ENCODE data around the gene CCDC149. TPM values are rescaled to one million over a fixed set of nuclear protein-coding genes. Genes with fewer than 3 reads are reported as not detected.
A peak's percentile ranks its signal among the peaks of the same experiment; 100 is the strongest.

The CCDC149 gene
- total and polyA plus RNA-seq, 8 donors, result 14.3 to 25.3 (median 20.3) TPM

GRCh38 chr4:24783506-24783905 lies 129.3 kb downstream of the CCDC149 start:
- Histone ChIP-seq H3K36me3 (no peaks in the 10 kb centered on the region), H3K27me3 (no peaks in the 10 kb centered on the region), H3K4me1 (peaks cover 0 to 5% (median 0%) of the 10 kb centered on the region in 3 donors), H3K4me3 (no peak overlapping the region), H3K9me3 (no peaks in the 10 kb centered on the region), H3K27ac (no peak overlapping the region)
- DNase-seq, result no peak
- no peak for ATAC-seq
- no peak for FAIRE-seq
- WGBS, 2 donors, result 68% methylated on average over 3 of the region's 3 CpGs
- intact Hi-C loops (cut with DNase I), result no loop called here
- no peak for TF ChIP-seq CTCF (IDR thresholded peaks at IDR 0.05)

- no peaks in the 10 kb centered on the region for H3K36me3 ChIP-seq
- H3K4me1 ChIP-seq, result peaks cover 0 to 5% (median 0%) of the 10 kb centered on the region in 3 donors
- no peak for DNase-seq
- intact Hi-C loops (cut with DNase I), result no loop called here
- H3K9me3 ChIP-seq, result no peaks in the 10 kb centered on the region
- H3K27ac ChIP-seq, result no peak overlapping the region
- no peak for ATAC-seq
- H3K27me3 ChIP-seq, result no peaks in the 10 kb centered on the region
- no peak for TF ChIP-seq CTCF (IDR thresholded peaks at IDR 0.05)
- 66 to 67% methylated on average over 6 of the region's 6 CpGs for WGBS, 2 donors
- no peak overlapping the region for H3K4me3 ChIP-seq
- peak; percentile 64 for FAIRE-seq
Measured at GRCh38 chr4:24781999-24782745, 130.7 kb downstream of the CCDC149 start.

- H3K27ac ChIP-seq, result no peak overlapping the region
- no peak overlapping the region for H3K4me3 ChIP-seq
- no peaks in the 10 kb centered on the region for H3K36me3 ChIP-seq
- intact Hi-C loops (cut with DNase I), result no loop called here
- WGBS, 2 donors, result 82 to 84% methylated on average over 2 of the region's 2 CpGs
- ATAC-seq (no peak), FAIRE-seq (no peak), DNase-seq (no peak)
- H3K27me3 ChIP-seq, result no peaks in the 10 kb centered on the region
- no peaks in the 10 kb centered on the region for H3K9me3 ChIP-seq
- peaks cover 0 to 5% (median 0%) of the 10 kb centered on the region in 3 donors for H3K4me1 ChIP-seq
- TF ChIP-seq CTCF (IDR thresholded peaks at IDR 0.05), result no peak
Measured at GRCh38 chr4:24780936-24781495, 131.8 kb downstream of the CCDC149 start.

GRCh38 chr4:24778464-24779225 lies 134.2 kb downstream of the CCDC149 start:
- Histone ChIP-seq H3K27me3 (no peaks in the 10 kb centered on the region), H3K4me1 (no peaks in the 10 kb centered on the region), H3K36me3 (no peaks in the 10 kb centered on the region), H3K9me3 (no peaks in the 10 kb centered on the region), H3K4me3 (no peak overlapping the region), H3K27ac (no peak overlapping the region)
- no peak for DNase-seq
- no peak for TF ChIP-seq CTCF (IDR thresholded peaks at IDR 0.05)
- no peak for FAIRE-seq
- intact Hi-C loops (cut with DNase I), result no loop called here
- ATAC-seq, result peak in 3 of 4 donors; percentile 19 to 51 (median 26)
- 60 to 62% methylated on average over 3 of the region's 3 CpGs for WGBS, 2 donors

Data from pancreas (tissue), 10 donors.